Suppressor macrophage (primary cell): Measurements from ENCODE around the gene CACNA1E.

Experiments used
- DNase-seq, 4 experiments: peaks; one replicate each; pipeline ENCODE4 v3.0.0-alpha.2; 2020 to 2022

Gene CACNA1E

GRCh38 chr1:181704546-181704945 lies 221.2 kb downstream of the CACNA1E start:
- DNase-seq, result no peak

- no peak for DNase-seq
These were observed 228.5 kb downstream of the CACNA1E start for GRCh38 chr1:181711820-181712219.

- DNase-seq, result no peak
These were observed 229.4 kb downstream of the CACNA1E start for GRCh38 chr1:181712711-181713110.

GRCh38 chr1:181714428-181714827 lies 231.1 kb downstream of the CACNA1E start:
- DNase-seq, result no peak

- DNase-seq, result no peak
These were observed 234.7 kb downstream of the CACNA1E start for GRCh38 chr1:181718034-181718433.

- DNase-seq, result no peak
These were observed 243.1 kb downstream of the CACNA1E start for GRCh38 chr1:181726320-181727012.

GRCh38 chr1:181730606-181731005 lies 247.3 kb downstream of the CACNA1E start:
- DNase-seq, result no peak

GRCh38 chr1:181732218-181732990 lies 249.1 kb downstream of the CACNA1E start:
- no peak for DNase-seq

- no peak for DNase-seq
These were observed 250.2 kb downstream of the CACNA1E start for GRCh38 chr1:181733486-181733885.

GRCh38 chr1:181737056-181737455 lies 253.7 kb downstream of the CACNA1E start:
- no peak for DNase-seq

- no peak for DNase-seq
These were observed 255.9 kb downstream of the CACNA1E start for GRCh38 chr1:181739214-181739613.

- no peak for DNase-seq
These were observed 259.1 kb downstream of the CACNA1E start for GRCh38 chr1:181742426-181742825.

- no peak for DNase-seq
These were observed 260.6 kb downstream of the CACNA1E start for GRCh38 chr1:181743878-181744312.

GRCh38 chr1:181746224-181746623 lies 262.9 kb downstream of the CACNA1E start:
- DNase-seq, result no peak

- DNase-seq, result no peak
These were observed 264.7 kb downstream of the CACNA1E start for GRCh38 chr1:181748013-181748412.

GRCh38 chr1:181754103-181754502 lies 270.8 kb downstream of the CACNA1E start:
- DNase-seq, result no peak

GRCh38 chr1:181759481-181759880 lies 276.2 kb downstream of the CACNA1E start:
- DNase-seq, result no peak

GRCh38 chr1:181763736-181764135 lies 280.4 kb downstream of the CACNA1E start:
- DNase-seq, result no peak

- no peak for DNase-seq
These were observed 282.2 kb downstream of the CACNA1E start for GRCh38 chr1:181765451-181766026.

- no peak for DNase-seq
These were observed 283.8 kb downstream of the CACNA1E start for GRCh38 chr1:181767001-181767708.

- no peak for DNase-seq
These were observed 285.1 kb downstream of the CACNA1E start for GRCh38 chr1:181768211-181768929.

GRCh38 chr1:181768930-181769280 lies 285.6 kb downstream of the CACNA1E start:
- no peak for DNase-seq

GRCh38 chr1:181769846-181770245 lies 286.5 kb downstream of the CACNA1E start:
- DNase-seq, result no peak
